HEK293 (cell line): ENCODE measurements around the gene BORCS6.

Source experiments
- MZF1 ChIP-seq: fragments of 450-650 bp; formaldehyde crosslinking; IDR thresholded peaks from 2 replicates; pipeline ENCODE4 v1.5.1; 2017; ENCODE audit warnings: missing biosample characterization, missing genetic modification characterization, borderline replicate concordance
- OVOL3 ChIP-seq: fragments of 450-650 bp; formaldehyde crosslinking; IDR thresholded peaks from 2 replicates; pipeline ENCODE4 v1.5.1; 2016; ENCODE audit warnings: missing biosample characterization, missing genetic modification characterization
- SP2 ChIP-seq: fragments of 450-650 bp; formaldehyde crosslinking; IDR thresholded peaks from 2 replicates; pipeline ENCODE4 v1.5.1; 2016; ENCODE audit warnings: missing biosample characterization, missing genetic modification characterization
- SP3 ChIP-seq: fragments of 450-650 bp; formaldehyde crosslinking; IDR thresholded peaks from 2 replicates; pipeline ENCODE4 v1.5.1; 2016; ENCODE audit warnings: missing biosample characterization, missing genetic modification characterization
- ZBTB20 ChIP-seq: fragments of 450-650 bp; formaldehyde crosslinking; IDR thresholded peaks from 2 replicates; pipeline ENCODE4 v1.5.1; 2016; ENCODE audit warnings: missing biosample characterization, missing genetic modification characterization
- ZNF121 ChIP-seq: fragments of 450-650 bp; formaldehyde crosslinking; IDR thresholded peaks from 2 replicates; pipeline ENCODE4 v1.5.1; 2016; ENCODE audit warnings: missing biosample characterization, missing genetic modification characterization
- ZNF132 ChIP-seq: fragments of 450-650 bp; formaldehyde crosslinking; IDR thresholded peaks from 2 replicates; pipeline ENCODE4 v1.5.1; 2017; ENCODE audit warnings: missing biosample characterization, missing genetic modification characterization, borderline replicate concordance
- ZNF221 ChIP-seq: fragments of 450-650 bp; formaldehyde crosslinking; IDR thresholded peaks from 2 replicates; pipeline ENCODE4 v1.5.1; 2017; ENCODE audit warnings: missing biosample characterization, missing genetic modification characterization, borderline replicate concordance
- ZNF433 ChIP-seq: fragments of 450-650 bp; formaldehyde crosslinking; IDR thresholded peaks from 2 replicates; pipeline ENCODE4 v1.5.1; 2016; ENCODE audit warnings: missing biosample characterization, missing genetic modification characterization, low read depth
- ZNF473 ChIP-seq: fragments of 450-650 bp; formaldehyde crosslinking; IDR thresholded peaks from 2 replicates; pipeline ENCODE4 v1.5.1; 2017; ENCODE audit warnings: missing biosample characterization, missing genetic modification characterization
- ZNF501 ChIP-seq: fragments of 450-650 bp; formaldehyde crosslinking; IDR thresholded peaks from 2 replicates; pipeline ENCODE4 v1.5.1; 2016; ENCODE audit warnings: missing biosample characterization, missing genetic modification characterization
- ZNF529 ChIP-seq: fragments of 450-650 bp; formaldehyde crosslinking; IDR thresholded peaks from 2 replicates; pipeline ENCODE4 v1.5.1; 2017; ENCODE audit warnings: missing genetic modification characterization, missing biosample characterization; ENCODE audit not compliant: insufficient replicate concordance
- ZNF664 ChIP-seq: fragments of 450-650 bp; formaldehyde crosslinking; IDR thresholded peaks from 2 replicates; pipeline ENCODE4 v1.5.1; 2016; ENCODE audit warnings: missing biosample characterization, missing genetic modification characterization
- ZNF677 ChIP-seq: fragments of 450-650 bp; IDR thresholded peaks from 2 replicates; pipeline ENCODE4 v1.5.0; 2018; ENCODE audit warnings: missing biosample characterization, mild to moderate bottlenecking, missing genetic modification characterization, moderate library complexity
- ZNF76 ChIP-seq: fragments of 450-650 bp; formaldehyde crosslinking; IDR thresholded peaks from 2 replicates; pipeline ENCODE4; 2016; ENCODE audit warnings: low read depth, missing biosample characterization, missing genetic modification characterization, borderline replicate concordance
- ZNF843 ChIP-seq: fragments of 450-650 bp; formaldehyde crosslinking; IDR thresholded peaks from 2 replicates; pipeline ENCODE4 v1.5.1; 2016; ENCODE audit warnings: missing biosample characterization, missing genetic modification characterization
- TF ChIP-seq, protein P1 (sequence below): fragments of 450-650 bp; formaldehyde crosslinking; IDR thresholded peaks from 2 replicates; pipeline ENCODE4 v1.5.0; 2017; ENCODE audit warnings: missing biosample characterization, missing genetic modification characterization, borderline replicate concordance
- TF ChIP-seq, protein P2 (sequence below): fragments of 450-650 bp; formaldehyde crosslinking; IDR thresholded peaks from 2 replicates; pipeline ENCODE4 v1.5.1; 2017; ENCODE audit warnings: missing biosample characterization, mild to moderate bottlenecking, missing genetic modification characterization, moderate library complexity
- TF ChIP-seq, protein P3 (sequence below): fragments of 450-650 bp; formaldehyde crosslinking; IDR thresholded peaks from 2 replicates; pipeline ENCODE4 v1.5.1; 2016; ENCODE audit warnings: missing biosample characterization, missing genetic modification characterization
- TF ChIP-seq, protein P4 (sequence below): IDR thresholded peaks from 2 replicates; pipeline ENCODE4 v1.6.1; 2011; ENCODE audit warnings: mild to moderate bottlenecking, low read depth, low read length, borderline replicate concordance
- TF ChIP-seq, protein P5 (sequence below): fragments of 450-650 bp; IDR thresholded peaks from 2 replicates; pipeline ENCODE4 v1.5.1; 2018; ENCODE audit warnings: missing biosample characterization, mild to moderate bottlenecking, missing genetic modification characterization
- TF ChIP-seq, protein P6 (sequence below): fragments of 450-650 bp; formaldehyde crosslinking; IDR thresholded peaks from 2 replicates; pipeline ENCODE4 v1.5.1; 2016; ENCODE audit warnings: missing biosample characterization, missing genetic modification characterization
- TF ChIP-seq, protein P7 (sequence below): fragments of 450-650 bp; formaldehyde crosslinking; IDR thresholded peaks from 2 replicates; pipeline ENCODE4 v1.5.1; 2016; ENCODE audit warnings: missing biosample characterization, missing genetic modification characterization

Gene BORCS6

DNA sequence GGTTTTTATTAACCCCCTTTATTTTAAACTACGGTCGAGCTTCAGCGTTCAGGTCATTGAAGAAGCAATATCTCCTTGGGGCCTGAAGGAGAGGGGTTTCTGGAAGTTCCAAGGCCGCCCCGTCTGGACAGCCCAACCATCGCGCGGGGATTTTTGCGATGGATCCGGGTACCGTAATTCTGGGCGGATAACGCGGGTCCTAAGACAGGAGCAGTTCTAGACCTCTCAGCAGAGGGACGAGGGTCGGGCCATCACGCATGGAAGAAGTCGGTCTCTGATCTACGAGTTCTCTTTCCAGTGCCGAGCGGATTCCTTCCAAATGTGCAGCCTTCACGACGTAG is 3.6 kb downstream of the BORCS6 start (continued):
- TF ChIP-seq MZF1 (peak; percentile 91; the same call in 1 of the 2 replicates), OVOL3 (no peak), ZNF76 (no peak), SP3 (no peak), ZBTB20 (tag by site-specific recombination) (peak; percentile 81; the same call in 1 of the 2 replicates), ZNF121 (tag by site-specific recombination) (no peak), ZNF677 (tag by site-specific recombination) (peak; percentile 77; the same call in 1 of the 2 replicates), ZNF843 (tag by site-specific recombination) (no peak), SP2 (tag by site-specific recombination) (peak; percentile 47), ZNF132 (tag by site-specific recombination) (no peak), ZNF529 (tag by site-specific recombination) (peak; percentile 4), ZNF433 (peak; percentile 15; the same call in 1 of the 2 replicates), ZNF473 (tag by site-specific recombination) (peak; percentile 92; the same call in 1 of the 2 replicates), ZNF221 (tag by site-specific recombination) (0 out of 2 replicates have a peak, but pooled peaks have one; percentile 67), ZNF501 (no peak), ZNF664 (0 out of 2 replicates have a peak, but pooled peaks have one; percentile 5)
- TF ChIP-seq, protein P1, sequence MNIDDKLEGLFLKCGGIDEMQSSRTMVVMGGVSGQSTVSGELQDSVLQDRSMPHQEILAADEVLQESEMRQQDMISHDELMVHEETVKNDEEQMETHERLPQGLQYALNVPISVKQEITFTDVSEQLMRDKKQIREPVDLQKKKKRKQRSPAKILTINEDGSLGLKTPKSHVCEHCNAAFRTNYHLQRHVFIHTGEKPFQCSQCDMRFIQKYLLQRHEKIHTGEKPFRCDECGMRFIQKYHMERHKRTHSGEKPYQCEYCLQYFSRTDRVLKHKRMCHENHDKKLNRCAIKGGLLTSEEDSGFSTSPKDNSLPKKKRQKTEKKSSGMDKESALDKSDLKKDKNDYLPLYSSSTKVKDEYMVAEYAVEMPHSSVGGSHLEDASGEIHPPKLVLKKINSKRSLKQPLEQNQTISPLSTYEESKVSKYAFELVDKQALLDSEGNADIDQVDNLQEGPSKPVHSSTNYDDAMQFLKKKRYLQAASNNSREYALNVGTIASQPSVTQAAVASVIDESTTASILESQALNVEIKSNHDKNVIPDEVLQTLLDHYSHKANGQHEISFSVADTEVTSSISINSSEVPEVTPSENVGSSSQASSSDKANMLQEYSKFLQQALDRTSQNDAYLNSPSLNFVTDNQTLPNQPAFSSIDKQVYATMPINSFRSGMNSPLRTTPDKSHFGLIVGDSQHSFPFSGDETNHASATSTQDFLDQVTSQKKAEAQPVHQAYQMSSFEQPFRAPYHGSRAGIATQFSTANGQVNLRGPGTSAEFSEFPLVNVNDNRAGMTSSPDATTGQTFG (tag by site-specific recombination), result no peak
- TF ChIP-seq, protein P2, sequence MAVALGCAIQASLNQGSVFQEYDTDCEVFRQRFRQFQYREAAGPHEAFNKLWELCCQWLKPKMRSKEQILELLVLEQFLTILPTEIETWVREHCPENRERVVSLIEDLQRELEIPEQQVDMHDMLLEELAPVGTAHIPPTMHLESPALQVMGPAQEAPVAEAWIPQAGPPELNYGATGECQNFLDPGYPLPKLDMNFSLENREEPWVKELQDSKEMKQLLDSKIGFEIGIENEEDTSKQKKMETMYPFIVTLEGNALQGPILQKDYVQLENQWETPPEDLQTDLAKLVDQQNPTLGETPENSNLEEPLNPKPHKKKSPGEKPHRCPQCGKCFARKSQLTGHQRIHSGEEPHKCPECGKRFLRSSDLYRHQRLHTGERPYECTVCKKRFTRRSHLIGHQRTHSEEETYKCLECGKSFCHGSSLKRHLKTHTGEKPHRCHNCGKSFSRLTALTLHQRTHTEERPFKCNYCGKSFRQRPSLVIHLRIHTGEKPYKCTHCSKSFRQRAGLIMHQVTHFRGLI, result peak; percentile 96; the same call in 1 of the 2 replicates
- TF ChIP-seq, protein P3, sequence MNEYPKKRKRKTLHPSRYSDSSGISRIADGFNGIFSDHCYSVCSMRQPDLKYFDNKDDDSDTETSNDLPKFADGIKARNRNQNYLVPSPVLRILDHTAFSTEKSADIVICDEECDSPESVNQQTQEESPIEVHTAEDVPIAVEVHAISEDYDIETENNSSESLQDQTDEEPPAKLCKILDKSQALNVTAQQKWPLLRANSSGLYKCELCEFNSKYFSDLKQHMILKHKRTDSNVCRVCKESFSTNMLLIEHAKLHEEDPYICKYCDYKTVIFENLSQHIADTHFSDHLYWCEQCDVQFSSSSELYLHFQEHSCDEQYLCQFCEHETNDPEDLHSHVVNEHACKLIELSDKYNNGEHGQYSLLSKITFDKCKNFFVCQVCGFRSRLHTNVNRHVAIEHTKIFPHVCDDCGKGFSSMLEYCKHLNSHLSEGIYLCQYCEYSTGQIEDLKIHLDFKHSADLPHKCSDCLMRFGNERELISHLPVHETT (tag by site-specific recombination), result no peak
- TF ChIP-seq, protein P4, sequence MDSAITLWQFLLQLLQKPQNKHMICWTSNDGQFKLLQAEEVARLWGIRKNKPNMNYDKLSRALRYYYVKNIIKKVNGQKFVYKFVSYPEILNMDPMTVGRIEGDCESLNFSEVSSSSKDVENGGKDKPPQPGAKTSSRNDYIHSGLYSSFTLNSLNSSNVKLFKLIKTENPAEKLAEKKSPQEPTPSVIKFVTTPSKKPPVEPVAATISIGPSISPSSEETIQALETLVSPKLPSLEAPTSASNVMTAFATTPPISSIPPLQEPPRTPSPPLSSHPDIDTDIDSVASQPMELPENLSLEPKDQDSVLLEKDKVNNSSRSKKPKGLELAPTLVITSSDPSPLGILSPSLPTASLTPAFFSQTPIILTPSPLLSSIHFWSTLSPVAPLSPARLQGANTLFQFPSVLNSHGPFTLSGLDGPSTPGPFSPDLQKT, result no peak
- TF ChIP-seq, protein P5, sequence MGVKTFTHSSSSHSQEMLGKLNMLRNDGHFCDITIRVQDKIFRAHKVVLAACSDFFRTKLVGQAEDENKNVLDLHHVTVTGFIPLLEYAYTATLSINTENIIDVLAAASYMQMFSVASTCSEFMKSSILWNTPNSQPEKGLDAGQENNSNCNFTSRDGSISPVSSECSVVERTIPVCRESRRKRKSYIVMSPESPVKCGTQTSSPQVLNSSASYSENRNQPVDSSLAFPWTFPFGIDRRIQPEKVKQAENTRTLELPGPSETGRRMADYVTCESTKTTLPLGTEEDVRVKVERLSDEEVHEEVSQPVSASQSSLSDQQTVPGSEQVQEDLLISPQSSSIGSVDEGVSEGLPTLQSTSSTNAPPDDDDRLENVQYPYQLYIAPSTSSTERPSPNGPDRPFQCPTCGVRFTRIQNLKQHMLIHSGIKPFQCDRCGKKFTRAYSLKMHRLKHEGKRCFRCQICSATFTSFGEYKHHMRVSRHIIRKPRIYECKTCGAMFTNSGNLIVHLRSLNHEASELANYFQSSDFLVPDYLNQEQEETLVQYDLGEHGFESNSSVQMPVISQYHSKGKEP (tag by site-specific recombination), result peak; percentile 87; the same call in 1 of the 2 replicates
- TF ChIP-seq, protein P6, sequence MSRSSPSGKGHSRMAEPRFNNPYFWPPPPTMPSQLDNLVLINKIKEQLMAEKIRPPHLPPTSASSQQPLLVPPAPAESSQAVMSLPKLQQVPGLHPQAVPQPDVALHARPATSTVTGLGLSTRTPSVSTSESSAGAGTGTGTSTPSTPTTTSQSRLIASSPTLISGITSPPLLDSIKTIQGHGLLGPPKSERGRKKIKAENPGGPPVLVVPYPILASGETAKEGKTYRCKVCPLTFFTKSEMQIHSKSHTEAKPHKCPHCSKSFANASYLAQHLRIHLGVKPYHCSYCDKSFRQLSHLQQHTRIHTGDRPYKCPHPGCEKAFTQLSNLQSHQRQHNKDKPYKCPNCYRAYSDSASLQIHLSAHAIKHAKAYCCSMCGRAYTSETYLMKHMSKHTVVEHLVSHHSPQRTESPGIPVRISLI (tag by site-specific recombination), result no peak
- TF ChIP-seq, protein P7, sequence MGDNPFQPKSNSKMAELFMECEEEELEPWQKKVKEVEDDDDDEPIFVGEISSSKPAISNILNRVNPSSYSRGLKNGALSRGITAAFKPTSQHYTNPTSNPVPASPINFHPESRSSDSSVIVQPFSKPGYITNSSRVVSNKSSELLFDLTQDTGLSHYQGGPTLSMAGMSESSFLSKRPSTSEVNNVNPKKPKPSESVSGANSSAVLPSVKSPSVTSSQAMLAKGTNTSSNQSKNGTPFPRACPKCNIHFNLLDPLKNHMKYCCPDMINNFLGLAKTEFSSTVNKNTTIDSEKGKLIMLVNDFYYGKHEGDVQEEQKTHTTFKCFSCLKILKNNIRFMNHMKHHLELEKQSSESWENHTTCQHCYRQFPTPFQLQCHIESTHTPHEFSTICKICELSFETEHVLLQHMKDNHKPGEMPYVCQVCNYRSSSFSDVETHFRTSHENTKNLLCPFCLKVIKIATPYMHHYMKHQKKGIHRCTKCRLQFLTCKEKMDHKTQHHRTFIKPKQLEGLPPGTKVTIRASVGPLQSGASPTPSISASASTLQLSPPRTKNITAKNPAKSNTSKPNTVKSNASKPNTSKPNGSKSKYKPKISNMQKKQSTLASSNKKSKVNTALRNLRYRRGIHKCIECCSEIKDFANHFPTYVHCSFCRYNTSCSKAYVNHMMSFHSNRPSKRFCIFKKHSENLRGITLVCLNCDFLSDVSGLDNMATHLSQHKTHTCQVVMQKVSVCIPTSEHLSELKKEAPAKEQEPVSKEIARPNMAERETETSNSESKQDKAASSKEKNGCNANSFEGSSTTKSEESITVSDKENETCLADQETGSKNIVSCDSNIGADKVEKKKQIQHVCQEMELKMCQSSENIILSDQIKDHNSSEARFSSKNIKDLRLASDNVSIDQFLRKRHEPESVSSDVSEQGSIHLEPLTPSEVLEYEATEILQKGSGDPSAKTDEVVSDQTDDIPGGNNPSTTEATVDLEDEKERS (tag by site-specific recombination), result no peak
